Glutamatergic neuron (in vitro differentiated cells): ENCODE data around the gene NCOA7. TPM values are rescaled to one million over a fixed set of nuclear protein-coding genes. Genes with fewer than 3 reads are reported as not detected.

Source experiments
- DNase-seq: peaks from one replicate; pipeline ENCODE4 v3.0.0; 2022
- H3K27ac Mint-ChIP-seq: one replicate; pipeline ENCODE4 v1.8.0; 2020; ENCODE audit warnings: mild to moderate bottlenecking, mixed read lengths, inconsistent platforms; ENCODE audit not compliant: unreplicated experiment
- H3K27me3 Mint-ChIP-seq: one replicate; pipeline ENCODE4 v1.8.0; 2020; ENCODE audit warnings: mild to moderate bottlenecking, moderate library complexity, mixed read lengths, inconsistent platforms; ENCODE audit not compliant: unreplicated experiment
- H3K36me3 Mint-ChIP-seq: one replicate; pipeline ENCODE4 v1.8.0; 2020; ENCODE audit warnings: mild to moderate bottlenecking, mixed read lengths, inconsistent platforms; ENCODE audit not compliant: unreplicated experiment
- H3K4me1 Mint-ChIP-seq: one replicate; pipeline ENCODE4 v1.8.0; 2020; ENCODE audit warnings: mild to moderate bottlenecking, low read depth, mixed read lengths, inconsistent platforms; ENCODE audit not compliant: unreplicated experiment
- H3K4me3 Mint-ChIP-seq: one replicate; pipeline ENCODE4 v1.8.0; 2020; ENCODE audit warnings: mild to moderate bottlenecking, mixed read lengths, inconsistent platforms; ENCODE audit not compliant: unreplicated experiment
- H3K9me3 Mint-ChIP-seq: one replicate; pipeline ENCODE4 v1.8.0; 2020; ENCODE audit warnings: mild to moderate bottlenecking, moderate library complexity, mixed read lengths, inconsistent platforms; ENCODE audit not compliant: unreplicated experiment
- CTCF ChIP-seq: fragments of 200-600 bp; sonication (generic); IDR thresholded peaks from one replicate; pipeline ENCODE4 v1.5.0; 2021; ENCODE audit not compliant: partially characterized antibody, unreplicated experiment
- total RNA-seq: library from RNA; stranded (reverse); fragmentation: NEBNext Ultra II Directional; extraction: Animal tissue kit (Norgen Biotek cat#: 25700); gene quantifications from one replicate; pipeline ENCODE4 v1.2.1, GENCODE V29; 2021; ENCODE audit not compliant: unreplicated experiment

The NCOA7 gene
- total RNA-seq, 1 donor from 2014 or later, result 23.5 TPM

- Mint-ChIP-seq H3K4me1 (peaks cover 25% of the 10 kb centered on the region), H3K27ac (peak overlapping the region; percentile 33), H3K4me3 (no peak overlapping the region), H3K9me3 (peaks cover 8% of the 10 kb centered on the region), H3K27me3 (peaks cover 1% of the 10 kb centered on the region), H3K36me3 (no peaks in the 10 kb centered on the region)
- no peak for DNase-seq
- TF ChIP-seq CTCF, result no peak
Observed at GRCh38 chr6:125826695-125827463, 36.1 kb downstream of the NCOA7 start.

- H3K4me1 Mint-ChIP-seq, result peaks cover 25% of the 10 kb centered on the region
- H3K27me3 Mint-ChIP-seq, result peaks cover 1% of the 10 kb centered on the region
- no peak overlapping the region for H3K4me3 Mint-ChIP-seq
- H3K27ac Mint-ChIP-seq, result peak overlapping the region; percentile 4
- no peaks in the 10 kb centered on the region for H3K36me3 Mint-ChIP-seq
- TF ChIP-seq CTCF, result no peak
- peaks cover 8% of the 10 kb centered on the region for H3K9me3 Mint-ChIP-seq
- DNase-seq, result no peak
Observed at GRCh38 chr6:125827788-125828320, 37.1 kb downstream of the NCOA7 start.

GRCh38 chr6:125828476-125829039 lies 37.8 kb downstream of the NCOA7 start:
- no peak for DNase-seq
- Mint-ChIP-seq H3K4me3 (no peak overlapping the region), H3K27ac (peak overlapping the region; percentile 4), H3K4me1 (peaks cover 25% of the 10 kb centered on the region), H3K9me3 (peaks cover 8% of the 10 kb centered on the region), H3K27me3 (peaks cover 1% of the 10 kb centered on the region), H3K36me3 (no peaks in the 10 kb centered on the region)
- TF ChIP-seq CTCF, result no peak

- Mint-ChIP-seq H3K36me3 (no peaks in the 10 kb centered on the region), H3K27ac (no peak overlapping the region), H3K9me3 (peaks cover 8% of the 10 kb centered on the region), H3K4me1 (peaks cover 25% of the 10 kb centered on the region), H3K27me3 (peaks cover 1% of the 10 kb centered on the region), H3K4me3 (no peak overlapping the region)
- no peak for TF ChIP-seq CTCF
- DNase-seq, result no peak
Observed at GRCh38 chr6:125829433-125829832, 38.7 kb downstream of the NCOA7 start.

GRCh38 chr6:125831659-125832058 lies 40.9 kb downstream of the NCOA7 start:
- TF ChIP-seq CTCF, result no peak
- no peaks in the 10 kb centered on the region for H3K27me3 Mint-ChIP-seq
- H3K27ac Mint-ChIP-seq, result no peak overlapping the region
- DNase-seq, result no peak
- H3K9me3 Mint-ChIP-seq, result peaks cover 6% of the 10 kb centered on the region
- H3K4me1 Mint-ChIP-seq, result peaks cover 13% of the 10 kb centered on the region
- H3K4me3 Mint-ChIP-seq, result no peak overlapping the region
- no peaks in the 10 kb centered on the region for H3K36me3 Mint-ChIP-seq
